ENCODE data around the gene UBAP1L.
"Not testable (repeated sequence)": the region's sequence is repeated elsewhere in the genome, so short reads cannot be mapped to it uniquely, and the experiment has no call there.

Gene UBAP1L

DNA sequence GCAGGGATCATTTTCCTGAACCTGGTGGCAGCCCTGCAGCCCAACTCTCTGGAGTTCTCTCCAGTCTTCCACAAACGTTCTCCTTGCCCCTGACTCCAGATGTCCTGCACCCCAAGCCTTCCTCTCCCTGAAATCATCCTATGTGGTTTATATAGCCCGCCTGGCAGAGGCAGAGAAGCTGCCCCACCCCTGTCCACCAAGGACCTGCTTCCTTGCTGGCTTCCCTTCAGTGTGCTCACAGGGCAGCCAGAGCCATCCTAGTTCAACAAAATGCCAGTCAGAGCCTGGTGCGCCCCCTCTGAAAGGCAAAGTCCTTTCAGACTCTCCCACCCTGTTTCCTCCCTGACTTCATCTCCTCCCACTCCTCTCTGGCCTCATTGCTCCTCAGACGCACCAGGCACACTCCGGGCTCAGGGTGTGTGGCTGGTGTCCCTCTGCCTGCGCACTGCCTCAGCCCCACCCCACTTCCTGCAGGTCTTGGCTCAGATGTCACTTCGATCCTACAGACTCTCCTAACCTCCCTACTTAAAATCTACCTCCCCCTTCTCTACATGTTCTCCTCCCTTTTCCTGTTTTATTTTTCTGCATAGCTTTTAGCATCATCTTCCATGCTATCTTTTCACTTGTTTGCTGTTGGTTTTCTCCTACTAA lies 32.6 kb downstream of the UBAP1L start:
- no peak for DNase-seq

DNA sequence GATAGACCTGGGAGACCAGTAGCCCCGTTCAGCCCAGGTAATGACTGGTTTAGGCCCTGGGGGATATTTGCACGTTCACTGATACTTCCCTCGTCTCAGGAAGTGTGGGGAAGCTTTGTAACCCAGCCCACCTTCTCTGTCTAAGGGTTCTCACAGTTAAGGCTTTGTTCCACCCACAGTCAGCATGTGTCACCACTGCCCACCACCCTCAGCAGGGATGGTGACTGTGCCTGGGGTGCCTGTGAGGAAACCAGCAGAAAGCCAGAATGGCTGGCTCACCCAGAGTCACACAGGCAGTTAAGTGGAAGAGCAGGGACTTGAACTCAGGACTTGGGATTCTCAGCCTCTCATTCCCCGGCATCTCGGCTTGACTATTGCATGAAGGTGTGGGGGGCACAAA lies 33.2 kb downstream of the UBAP1L start:
- DNase-seq: no peak

DNA sequence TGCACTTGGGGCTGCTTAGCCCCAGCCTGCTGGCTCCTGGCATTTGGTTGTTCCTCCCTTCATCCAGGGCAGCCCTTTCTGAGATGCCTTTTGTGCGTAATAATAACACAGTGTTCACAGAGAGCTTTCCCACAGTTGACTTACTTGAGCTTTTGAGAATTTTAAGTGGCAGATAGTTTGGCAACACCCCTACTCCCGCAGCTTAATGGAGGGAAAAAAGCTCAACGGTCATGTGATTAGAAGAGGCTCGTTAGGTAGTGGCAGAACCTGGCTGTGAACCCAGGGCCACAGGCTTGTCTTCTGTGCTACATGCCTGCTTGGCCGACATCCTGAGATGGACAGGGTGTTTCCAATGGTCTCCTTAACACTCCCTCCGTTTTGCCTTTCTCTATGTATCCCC lies 33.7 kb downstream of the UBAP1L start:
- no peak for DNase-seq

DNA sequence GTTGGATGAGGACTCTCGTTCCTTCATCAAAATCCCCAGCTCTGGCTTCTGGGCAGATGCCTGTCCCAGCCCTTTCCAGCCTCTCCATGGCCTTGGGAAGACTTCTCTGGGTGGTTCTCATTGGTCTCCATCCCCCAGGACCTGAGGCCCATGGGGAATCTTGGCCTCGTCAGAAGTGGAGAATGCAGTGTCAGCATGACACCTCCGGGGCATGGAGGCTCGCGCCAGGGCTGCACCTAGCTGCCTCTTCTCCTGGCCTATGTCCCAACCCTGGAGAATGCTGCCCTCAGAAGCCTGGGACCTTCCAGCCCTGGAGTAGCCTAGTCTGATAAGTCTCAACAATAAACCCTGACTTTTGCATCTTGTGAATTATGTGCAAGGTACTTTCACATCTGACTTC lies 35.4 kb downstream of the UBAP1L start:
- no peak for DNase-seq

DNA sequence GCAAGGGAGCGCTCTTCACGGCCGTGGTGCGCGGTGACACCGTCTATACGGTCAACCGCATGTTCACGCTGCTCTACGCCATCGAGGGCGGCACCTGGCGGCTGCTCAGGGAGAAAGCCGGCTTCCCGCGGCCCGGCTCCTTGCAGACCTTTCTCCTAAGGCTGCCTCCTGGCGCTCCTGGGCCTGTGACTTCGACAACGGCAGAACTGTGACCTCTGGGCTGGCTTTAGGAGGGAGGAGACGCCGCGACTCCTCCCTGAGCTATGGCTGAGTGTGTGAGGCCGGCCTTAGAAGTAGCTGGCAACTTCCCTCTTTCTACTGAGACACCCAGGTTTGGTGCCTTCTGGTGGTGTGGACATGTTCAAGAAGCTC lies 37.0 kb downstream of the UBAP1L start:
- no peak for DNase-seq

DNA sequence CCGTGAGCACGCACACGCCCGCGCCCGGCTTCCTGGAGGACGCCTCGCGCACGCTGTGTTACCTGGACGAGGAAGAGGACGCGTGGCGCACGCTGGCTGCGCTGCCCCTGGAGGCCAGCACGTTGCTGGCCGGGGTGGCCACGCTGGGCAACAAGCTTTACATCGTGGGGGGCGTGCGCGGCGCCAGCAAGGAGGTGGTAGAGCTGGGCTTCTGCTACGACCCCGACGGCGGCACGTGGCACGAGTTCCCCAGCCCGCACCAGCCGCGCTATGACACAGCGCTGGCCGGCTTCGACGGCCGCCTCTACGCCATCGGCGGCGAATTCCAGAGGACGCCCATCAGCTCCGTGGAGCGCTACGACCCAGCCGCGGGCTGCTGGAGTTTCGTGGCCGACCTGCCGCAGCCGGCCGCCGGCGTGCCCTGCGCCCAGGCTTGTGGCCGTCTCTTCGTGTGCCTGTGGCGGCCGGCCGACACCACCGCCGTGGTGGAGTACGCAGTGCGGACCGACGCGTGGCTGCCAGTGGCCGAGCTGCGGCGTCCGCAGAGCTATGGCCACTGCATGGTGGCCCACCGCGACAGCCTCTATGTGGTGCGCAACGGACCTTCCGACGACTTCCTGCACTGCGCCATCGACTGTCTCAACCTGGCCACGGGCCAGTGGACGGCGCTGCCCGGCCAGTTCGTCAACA lies 37.6 kb downstream of the UBAP1L start:
- no peak for DNase-seq

DNA sequence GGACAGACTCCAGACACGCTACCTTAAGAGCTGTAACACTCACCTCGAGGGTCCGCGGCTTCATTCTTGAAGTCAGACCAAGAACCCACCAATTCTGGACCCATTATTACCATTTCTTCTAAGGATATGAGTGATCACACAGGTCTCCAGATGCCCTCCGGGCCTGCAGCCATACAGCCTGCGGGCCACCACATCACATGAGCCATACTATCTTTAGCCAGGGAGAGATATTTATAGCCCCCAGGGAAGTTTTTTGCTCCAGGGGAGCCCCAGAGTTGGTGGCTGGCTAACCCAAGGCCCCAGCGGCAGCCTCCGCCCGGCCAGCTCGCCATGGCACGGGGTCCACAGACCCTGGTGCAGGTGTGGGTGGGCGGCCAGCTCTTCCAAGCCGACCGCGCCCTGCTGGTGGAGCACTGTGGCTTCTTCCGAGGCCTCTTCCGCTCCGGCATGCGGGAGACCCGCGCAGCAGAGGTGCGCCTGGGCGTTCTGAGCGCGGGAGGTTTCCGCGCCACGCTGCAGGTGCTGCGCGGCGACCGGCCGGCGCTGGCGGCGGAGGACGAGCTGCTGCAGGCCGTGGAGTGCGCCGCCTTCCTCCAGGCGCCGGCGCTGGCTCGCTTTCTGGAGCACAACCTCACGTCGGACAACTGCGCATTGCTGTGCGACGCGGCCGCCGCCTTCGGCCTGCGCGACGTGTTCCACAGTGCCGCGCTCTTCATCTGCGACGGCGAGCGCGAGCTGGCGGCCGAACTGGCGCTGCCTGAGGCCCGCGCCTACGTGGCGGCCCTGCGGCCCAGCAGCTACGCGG lies 38.3 kb downstream of the UBAP1L start, which contains the start of gene KBTBD13:
Gene KBTBD13 (plus strand): TSS at position 261 of the 805 bp plus-strand sequence. CDS start 70 bp downstream, at position 331.
- no peak for DNase-seq

DNA sequence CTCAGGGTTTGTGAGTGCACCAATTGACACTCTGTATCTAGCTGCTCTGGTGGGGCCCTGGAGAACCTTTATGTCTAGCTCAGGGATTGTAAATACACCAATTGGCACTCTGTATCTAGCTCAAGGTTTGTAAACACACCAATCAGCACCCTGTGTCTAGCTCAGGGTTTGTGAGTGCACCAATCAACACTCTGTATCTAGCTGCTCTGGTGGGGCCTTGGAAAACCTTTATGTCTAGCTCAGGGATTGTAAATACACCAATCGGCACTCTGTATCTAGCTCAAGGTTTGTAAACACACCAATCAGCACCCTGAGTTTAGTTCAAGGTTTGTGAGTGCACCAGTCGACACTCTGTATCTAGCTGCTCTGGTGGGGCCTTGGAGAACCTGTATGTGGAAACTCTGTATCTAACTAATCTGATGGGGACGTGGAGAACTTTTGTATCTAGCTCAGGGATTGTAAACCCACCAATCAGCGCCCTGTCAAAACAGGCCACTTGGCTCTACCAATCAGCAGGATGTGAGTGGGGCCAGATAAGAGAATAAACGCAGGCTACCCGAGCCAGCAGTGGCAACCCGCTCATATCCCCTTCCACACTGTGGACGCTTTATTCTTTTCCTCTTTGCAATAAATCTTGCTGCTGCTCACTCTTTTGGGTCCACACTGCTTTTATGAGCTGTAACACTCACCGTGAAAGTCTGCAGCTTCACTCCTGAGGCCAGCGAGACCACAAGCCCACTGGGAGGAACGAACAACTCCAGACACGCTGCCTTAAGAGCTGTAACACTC lies 39.2 kb downstream of the UBAP1L start:
- not testable (repeated sequence) for DNase-seq

DNA sequence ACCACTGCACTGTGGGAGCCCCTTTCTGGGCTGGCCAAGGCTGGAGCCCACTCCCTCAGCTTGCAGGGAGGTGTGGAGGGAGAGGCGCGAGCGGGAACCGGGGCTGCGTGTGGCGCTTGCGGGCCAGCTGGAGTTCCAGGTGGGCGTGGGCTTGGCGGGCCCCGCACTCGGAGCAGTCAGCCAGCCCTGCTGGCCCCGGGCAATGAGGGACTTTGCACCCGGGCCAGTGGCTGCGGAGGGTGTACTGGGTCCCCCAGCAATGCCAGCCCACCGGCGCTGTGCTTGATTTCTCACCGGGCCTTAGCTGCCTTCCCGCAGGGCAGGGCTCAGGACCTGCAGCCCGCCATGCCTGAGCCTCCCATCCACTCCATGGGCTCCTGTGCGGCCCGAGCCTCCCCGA lies 40.1 kb downstream of the UBAP1L start:
- not testable (repeated sequence) for DNase-seq

DNA sequence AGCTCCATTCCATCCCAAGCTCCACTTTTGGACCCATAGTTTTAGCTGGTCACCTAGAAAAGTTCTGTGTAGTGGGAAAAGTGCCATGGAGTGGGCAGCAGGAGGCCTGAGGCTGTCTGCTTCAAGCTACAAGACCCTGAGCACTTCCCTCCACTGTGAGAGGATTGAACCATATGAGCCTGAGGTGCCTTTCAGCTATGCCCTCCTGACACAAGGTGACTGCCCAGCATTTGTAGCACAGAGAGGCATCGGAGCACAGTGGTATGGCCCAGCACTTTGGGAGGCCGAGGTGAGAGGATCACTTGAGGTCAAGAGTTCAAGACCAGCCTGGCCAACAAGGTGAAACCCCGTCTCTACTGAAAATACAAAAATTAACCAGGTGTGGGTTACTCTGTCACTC lies 42.4 kb downstream of the UBAP1L start:
- DNase-seq: no peak

DNA sequence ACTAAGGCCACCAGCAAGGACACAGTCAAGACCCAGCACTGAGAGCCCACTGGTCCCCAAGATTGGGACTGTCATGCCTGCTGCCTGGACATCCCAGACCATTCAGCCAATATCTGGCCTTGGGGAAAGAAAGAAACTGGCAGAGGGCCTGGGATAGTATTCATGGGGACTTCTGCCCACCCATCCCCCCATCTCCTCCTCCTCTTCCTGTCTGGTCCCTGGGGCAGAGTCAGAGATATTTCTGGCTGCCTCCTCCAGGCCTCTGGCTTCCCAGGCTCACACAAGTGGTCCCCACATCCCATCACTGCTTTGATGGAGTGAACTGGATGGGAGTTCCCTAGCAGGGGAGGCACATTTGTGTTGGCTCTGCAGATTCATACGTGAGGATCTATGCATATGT lies 43.0 kb downstream of the UBAP1L start:
- no peak for DNase-seq

DNA sequence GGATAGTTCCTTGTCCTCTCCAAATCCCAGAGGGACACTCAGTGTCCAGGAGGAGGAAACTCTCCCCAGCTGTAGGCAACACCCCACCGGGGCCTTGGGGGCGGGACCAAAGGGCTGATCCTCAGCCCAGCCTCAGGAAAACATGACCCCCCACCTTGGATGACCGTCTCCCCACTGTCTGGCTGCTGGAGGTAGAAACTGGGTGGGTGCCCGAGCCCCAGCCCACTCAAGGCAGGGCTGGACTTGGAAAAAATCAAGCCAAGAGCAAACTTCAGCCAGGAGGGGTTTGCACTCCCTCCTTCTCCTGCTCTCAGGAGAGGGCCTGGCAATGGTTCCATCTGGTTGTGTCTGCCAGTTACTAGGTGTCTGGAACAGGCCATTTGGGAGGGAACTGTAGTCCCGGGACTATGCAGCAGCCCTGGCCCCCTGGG lies 43.6 kb downstream of the UBAP1L start:
- no peak for DNase-seq

DNA sequence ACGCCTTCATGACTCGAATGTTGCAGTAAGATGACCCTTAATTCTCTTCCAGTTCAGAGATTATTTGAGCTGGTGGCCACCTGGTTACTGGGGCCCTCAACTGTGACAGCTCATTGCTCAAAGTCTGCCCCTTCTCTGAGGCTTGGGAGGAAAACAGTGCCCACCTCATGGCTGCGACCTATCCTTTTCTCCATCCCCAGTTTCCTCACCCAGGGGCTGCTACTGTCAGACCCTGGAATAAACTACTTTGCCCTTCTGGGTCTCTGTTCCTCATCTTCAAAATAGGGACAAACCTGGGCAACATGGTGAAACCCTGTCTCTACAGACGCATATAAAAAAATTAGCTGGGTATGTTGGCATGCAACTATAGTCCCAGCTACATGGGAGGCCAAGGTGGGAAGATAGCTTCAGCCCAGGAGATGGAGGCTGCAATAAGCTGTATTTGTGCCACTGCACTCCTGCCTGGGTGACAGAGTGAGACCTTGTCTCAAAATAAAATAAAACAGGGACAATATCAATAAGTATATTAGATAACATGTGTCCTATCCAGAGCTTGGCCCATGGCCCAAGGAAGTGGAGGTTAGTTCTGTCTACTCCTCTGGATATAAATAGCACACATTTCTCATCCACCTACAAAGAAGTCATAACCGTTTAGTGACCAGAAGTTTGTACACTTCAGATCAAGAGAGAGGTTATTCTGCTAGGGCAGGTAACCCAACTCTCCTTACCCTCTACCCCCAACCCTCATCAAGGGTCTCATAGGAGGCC lies 45.0 kb downstream of the UBAP1L start:
- no peak for DNase-seq

DNA sequence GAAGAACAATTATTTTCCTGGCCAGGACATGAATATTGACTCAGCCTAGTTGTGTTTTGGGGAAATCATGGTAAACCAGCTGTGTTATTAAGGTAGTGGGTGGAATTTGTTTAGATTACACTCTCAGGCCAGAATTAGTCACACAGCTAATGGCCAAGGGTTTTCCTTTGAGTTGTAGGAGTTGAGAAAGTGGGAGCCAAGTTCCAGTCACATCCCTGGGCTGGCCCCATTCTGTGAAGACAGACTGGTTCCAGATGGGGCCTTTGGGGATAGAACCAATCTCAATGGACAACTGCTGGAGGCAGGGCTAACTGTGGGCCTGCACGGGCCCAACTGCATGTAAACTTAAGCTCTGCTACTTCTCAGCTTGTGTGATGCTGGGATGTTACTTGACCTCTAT lies 45.8 kb downstream of the UBAP1L start:
- DNase-seq: no peak

DNA sequence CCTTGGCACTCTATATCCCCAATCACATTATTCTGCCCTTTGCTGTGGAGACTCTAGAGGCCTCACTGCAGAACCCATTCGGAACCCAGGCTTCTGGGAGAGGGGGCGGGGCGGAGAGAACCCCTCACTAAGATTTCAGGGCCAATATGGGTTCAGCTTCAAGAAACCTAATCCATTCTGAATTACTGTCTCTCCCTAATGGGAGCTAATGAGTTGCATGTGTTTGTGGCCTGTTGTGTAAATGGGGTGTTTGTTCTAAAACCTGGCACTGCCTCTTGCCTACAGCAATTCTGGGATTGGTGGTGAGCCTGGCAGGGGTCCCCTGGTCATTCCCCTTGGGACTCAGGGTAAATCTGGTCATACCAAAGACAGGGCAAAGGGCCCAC lies 46.6 kb downstream of the UBAP1L start:
- DNase-seq: no peak

DNA sequence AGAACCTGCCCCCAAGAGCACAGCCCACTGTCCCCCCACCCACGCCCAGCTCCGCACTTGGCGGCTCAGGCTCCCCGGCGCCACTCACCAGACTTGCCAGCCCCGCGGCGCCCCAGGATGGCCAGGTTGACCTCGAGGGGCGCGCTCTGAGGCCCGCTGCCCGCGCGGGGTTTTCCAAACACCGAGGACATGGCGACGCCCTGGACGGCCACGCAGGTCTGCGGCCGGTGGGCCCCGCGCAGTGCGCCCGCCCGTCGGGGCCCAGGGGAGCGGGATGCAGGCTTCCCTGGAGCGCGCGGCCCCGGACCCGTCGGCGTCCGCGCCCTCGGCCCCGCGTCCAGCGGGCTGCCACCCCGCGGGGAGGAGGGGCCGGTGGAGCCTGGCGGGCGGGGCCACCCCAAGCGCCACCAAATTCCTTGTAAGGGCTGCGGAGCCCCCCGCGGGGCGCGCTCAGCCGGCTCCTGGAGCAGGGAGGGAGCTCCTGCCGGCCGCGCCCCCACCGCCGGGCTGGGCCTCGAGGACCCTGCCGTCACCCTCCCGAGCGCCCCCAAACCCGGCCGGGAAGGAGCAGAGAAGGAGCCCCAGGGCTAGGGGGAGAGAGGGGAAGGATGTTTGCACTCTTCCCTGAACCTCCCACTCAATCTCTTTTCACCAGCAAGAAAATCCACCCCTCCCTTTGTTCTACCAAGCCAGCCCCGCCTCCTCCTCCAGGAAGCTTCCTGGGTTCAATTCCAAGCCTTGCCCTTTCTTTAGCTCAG lies 47.2 kb downstream of the UBAP1L start, which contains the start of gene RASL12:
Gene RASL12 (minus strand): TSS at position 347 of the 758 bp plus-strand sequence. CDS start 156 bp downstream, at position 191.
- DNase-seq: no peak

DNA sequence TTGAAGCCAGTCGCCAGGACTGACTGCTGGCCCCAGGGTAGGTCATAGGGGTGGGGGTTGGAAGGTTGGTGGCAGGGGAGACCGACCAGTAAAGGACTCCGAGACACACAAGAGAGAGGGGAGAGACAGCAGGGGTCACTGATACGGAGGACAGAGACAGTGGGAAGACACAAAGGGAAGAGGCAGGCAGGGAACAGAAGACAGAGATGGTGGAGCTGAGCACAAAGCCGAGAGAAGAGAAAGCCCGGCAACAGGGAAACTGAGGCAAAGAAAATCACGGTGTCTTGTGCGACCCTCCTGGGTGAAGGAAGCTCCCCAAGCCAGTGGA lies 47.7 kb downstream of the UBAP1L start:
- DNase-seq: no peak

DNA sequence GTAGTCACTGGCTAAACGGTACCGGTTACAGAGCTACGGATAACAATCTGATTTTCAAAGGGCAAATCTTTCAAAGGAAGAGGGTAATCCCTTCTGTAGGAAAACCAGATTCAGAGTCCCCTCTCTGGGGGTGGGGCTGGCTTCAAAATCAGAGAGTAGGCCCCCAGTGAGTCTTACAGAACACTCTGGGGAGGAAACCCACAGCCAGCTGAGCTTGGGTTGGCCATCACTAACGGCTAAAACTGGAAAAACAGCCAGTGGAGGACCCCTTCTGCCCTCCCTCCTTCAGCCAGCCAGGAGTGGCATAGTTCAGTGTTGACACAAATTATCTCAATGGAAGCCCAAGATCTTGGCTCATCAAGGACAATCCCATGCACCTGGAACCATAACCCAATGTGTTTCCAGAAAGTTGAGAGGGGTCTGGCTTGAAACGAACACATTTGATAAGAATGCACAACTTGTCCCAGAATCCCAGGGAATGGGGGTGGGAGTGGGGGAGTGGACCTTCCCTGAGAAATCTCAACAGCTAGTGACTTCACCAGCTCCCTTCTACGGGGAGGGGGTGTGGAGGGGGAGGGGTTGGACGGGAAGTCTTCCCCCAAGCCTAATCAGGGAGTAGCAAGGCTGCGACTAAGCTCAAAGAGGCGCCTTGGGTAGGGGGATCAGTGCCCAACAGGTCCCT lies 48.2 kb downstream of the UBAP1L start:
- no peak for DNase-seq

DNA sequence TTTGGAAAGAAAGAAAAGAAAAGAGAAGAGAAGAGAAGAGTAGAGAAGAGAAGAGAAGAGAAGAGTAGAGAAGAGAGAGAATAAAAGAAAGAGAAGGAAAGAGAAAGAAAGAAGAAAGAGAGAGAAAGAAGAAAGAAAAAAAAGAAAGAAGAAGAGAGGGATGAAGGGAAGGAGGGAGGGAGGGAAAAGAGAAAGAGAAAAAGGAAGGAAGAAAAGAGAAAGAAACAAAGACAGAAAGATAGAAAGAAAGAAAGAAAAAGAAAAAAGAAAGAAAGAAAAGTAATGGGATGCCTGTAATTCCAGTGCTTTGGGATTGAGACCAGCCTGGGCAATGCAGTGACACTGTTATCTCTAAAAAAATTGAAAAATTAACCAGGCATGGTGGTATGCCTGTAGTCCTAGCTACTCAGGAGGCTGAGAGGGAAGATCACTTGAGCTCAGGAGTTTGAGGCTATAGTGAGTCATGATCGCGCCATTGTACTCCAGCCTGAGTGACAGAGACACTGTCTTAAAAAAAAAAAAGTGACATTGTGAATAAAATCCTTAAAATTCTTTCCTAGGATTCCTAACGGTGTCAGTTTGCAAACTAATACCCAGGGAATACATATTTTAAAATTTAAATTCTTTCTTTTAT lies 48.9 kb downstream of the UBAP1L start:
- no peak for DNase-seq

DNA sequence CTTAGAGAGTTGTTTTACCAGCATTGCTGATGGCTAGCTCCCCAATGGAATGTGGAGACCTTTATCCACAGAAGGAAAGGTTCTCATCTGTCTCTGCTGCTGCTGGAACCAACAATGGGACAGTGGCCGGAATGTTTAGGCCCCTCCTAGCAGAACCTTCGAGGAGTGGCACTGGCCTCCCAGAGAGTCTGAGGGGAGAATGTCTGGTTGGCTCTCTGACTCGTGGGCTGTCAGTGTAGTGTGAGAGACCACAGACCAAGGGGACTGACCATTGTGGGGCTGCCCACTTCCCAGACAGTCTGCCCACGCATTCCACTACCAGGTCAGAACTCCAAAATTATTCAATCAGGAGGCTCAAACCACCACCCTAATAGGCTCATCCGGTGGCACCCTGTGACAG lies 52.3 kb downstream of the UBAP1L start:
- DNase-seq: no peak

Measured in DMS79 (cell line).